B cell (primary cell): ENCODE measurements around the gene JUNB. TPM values are rescaled to one million over a fixed set of nuclear protein-coding genes. Genes with fewer than 3 reads are reported as not detected.

Experiments
- ATAC-seq: fragments of 200-7000 bp; cut with Tn5 transposase; one replicate; pipeline ENCODE4 v1.10.0; 2021; ENCODE audit warnings: low read depth, mild to moderate bottlenecking, moderate number of reproducible peaks, moderate library complexity
- CTCF ChIA-PET: fragments of 350-600 bp; sonication (Branson Sonifier 250); formaldehyde crosslinking; loops from one replicate; lab custom pipeline; 2021; ENCODE audit warnings: antibody characterized with exemption, inconsistent platforms; lab: Charles Lee
- POLR2A ChIA-PET: fragments of 350-600 bp; sonication (Branson Sonifier 250); formaldehyde crosslinking; loops from one replicate; lab custom pipeline; 2021; ENCODE audit warnings: antibody characterized with exemption; lab: Charles Lee
- DNase-seq: peaks from one replicate; pipeline ENCODE4 v3.0.0; 2013
- H2AFZ ChIP-seq: 2 replicates; pipeline ENCODE4 v1.6.1; 2012; ENCODE audit warnings: mild to moderate bottlenecking, low read depth, low read length; ENCODE audit not compliant: insufficient read depth, poor library complexity, severe bottlenecking
- H3K27ac ChIP-seq, 2 donors: 1 replicate in 1 of 2; 2 replicates in 1 of 2; pipeline ENCODE4 v1.5.1; 2012 to 2013; ENCODE audit warnings: low read length in 2 of 2, mild to moderate bottlenecking in 2 of 2, moderate library complexity in 1 of 2
- H3K27me3 ChIP-seq, 4 experiments: fragments of 200-600 bp in 1 of 4; sonication (generic) in 1 of 4; replicated peaks in 1 of 4; 1 replicate in 2 of 4; 2 replicates in 2 of 4; pipeline versions ENCODE4 v1.6.1 to v1.7.0; 2013 to 2016; ENCODE audit warnings: low read length in 3 of 4, mild to moderate bottlenecking in 2 of 4, mixed read lengths in 1 of 4, moderate library complexity in 1 of 4; ENCODE audit not compliant: insufficient read depth in 4 of 4, control insufficient read depth in 3 of 4; ENCODE audit errors: control extremely low read depth in 1 of 4
- H3K36me3 ChIP-seq, 2 experiments: replicated peaks in 1 of 2; 1 replicate in 1 of 2; 2 replicates in 1 of 2; pipeline versions ENCODE4 v1.6.1 to v1.7.1; 2013; ENCODE audit warnings: low read length in 1 of 2; ENCODE audit not compliant: insufficient read depth in 2 of 2, control insufficient read depth in 1 of 2; ENCODE audit errors: control extremely low read depth in 1 of 2, extremely low read depth in 1 of 2
- H3K4me1 ChIP-seq, 2 donors: fragments of 200-600 bp in 1 of 2; sonication (generic) in 1 of 2; 1 replicate in 1 of 2; 2 replicates in 1 of 2; pipeline versions ENCODE4 v1.5.1 to v1.6.1; 2013 to 2017; ENCODE audit warnings: low read length in 2 of 2; ENCODE audit not compliant: control insufficient read depth in 2 of 2, insufficient read depth in 2 of 2
- H3K4me2 ChIP-seq: replicated peaks from 2 replicates; pipeline ENCODE3; 2012; ENCODE audit warnings: mild to moderate bottlenecking, low read depth, low read length; ENCODE audit not compliant: poor library complexity, severe bottlenecking
- H3K4me3 ChIP-seq, 5 experiments: fragments of 200-600 bp in 1 of 5; sonication (generic) in 1 of 5; 1 replicate in 3 of 5; 2 replicates in 2 of 5; pipeline versions ENCODE4 v1.5.1 to v1.7.0; 2011 to 2016; ENCODE audit warnings: low read length in 4 of 5, mild to moderate bottlenecking in 4 of 5, low read depth in 2 of 5, control low read depth in 1 of 5, moderate library complexity in 1 of 5; ENCODE audit not compliant: insufficient read depth in 1 of 5; ENCODE audit errors: control extremely low read depth in 1 of 5, extremely low read depth in 1 of 5
- H3K79me2 ChIP-seq: fragments of 200-600 bp; sonication (generic); one replicate; pipeline ENCODE4 v1.6.0; 2016; ENCODE audit warnings: low read length; ENCODE audit not compliant: control insufficient read depth, insufficient read depth
- H3K9ac ChIP-seq: fragments of 200-600 bp; sonication (generic); 2 replicates; pipeline ENCODE4 v1.6.1; 2017; ENCODE audit warnings: mild to moderate bottlenecking, low read length, moderate library complexity
- H3K9me3 ChIP-seq, 3 donors: one replicate each; pipeline versions ENCODE4 v1.6.1 to v1.7.1; 2013; ENCODE audit warnings: low read length in 2 of 3; ENCODE audit not compliant: control insufficient read depth in 2 of 3, insufficient read depth in 1 of 3; ENCODE audit errors: control extremely low read depth in 1 of 3
- H4K20me1 ChIP-seq: 2 replicates; pipeline ENCODE4 v1.6.0; 2012; ENCODE audit warnings: mild to moderate bottlenecking, low read length; ENCODE audit not compliant: insufficient read depth, control insufficient read depth, poor library complexity, severe bottlenecking
- H3K27ac Mint-ChIP-seq: one replicate; pipeline ENCODE4 v1.8.0; 2021; ENCODE audit warnings: mixed read lengths
- H3K27me3 Mint-ChIP-seq: one replicate; pipeline ENCODE4 v1.8.0; 2021; ENCODE audit warnings: mixed read lengths
- H3K4me1 Mint-ChIP-seq: one replicate; pipeline ENCODE4 v1.8.0; 2021; ENCODE audit warnings: mixed read lengths
- H3K4me3 Mint-ChIP-seq: one replicate; pipeline ENCODE4 v1.8.0; 2021; ENCODE audit warnings: mixed read lengths
- H3K9me3 Mint-ChIP-seq: one replicate; pipeline ENCODE4 v1.8.0; 2022; ENCODE audit warnings: mixed read lengths; ENCODE audit not compliant: insufficient read depth
- CTCF ChIP-seq: fragments of 200-600 bp; IDR thresholded peaks from one replicate; pipeline ENCODE4 v1.8.0; 2022; ENCODE audit warnings: antibody characterized with exemption, mild to moderate bottlenecking
- EZH2 ChIP-seq: IDR thresholded peaks from 2 replicates; pipeline ENCODE4 v1.6.1; 2012; ENCODE audit warnings: borderline replicate concordance, low read depth, mild to moderate bottlenecking, moderate library complexity, low read length; ENCODE audit not compliant: insufficient read depth, poor library complexity, severe bottlenecking
- WGBS: methylation state at CpG from one replicate; pipeline ENCODE4 v1.1.5; 2013; ENCODE audit warnings: missing lambda C conversion rate; ENCODE audit not compliant: insufficient coverage; 5-methylcytosine and 5-hydroxymethylcytosine counted together
- intact Hi-C: fragments of 100-400 bp; cut with micrococcal nuclease; formaldehyde crosslinking; loops from one replicate; pipeline ENCODE4 v1.10.0; 2022
- polyA plus RNA-seq: library from polyadenylated mRNA; depleted of rRNA; stranded (reverse); fragments of >200 nt; gene quantifications from 2 replicates; pipeline ENCODE4 v1.2.3, GENCODE V29; 2012
- total RNA-seq, 2 donors: library from RNA; stranded (reverse); fragments of 120-200 nt in 1 of 2; gene quantifications; 1 replicate in 1 of 2; 2 replicates in 1 of 2; pipeline versions ENCODE4 v1.2.3 to v1.2.4, GENCODE V29; 2013 to 2022

The JUNB gene
- total and polyA plus RNA-seq, 2 donors (not counting 1 experiment from before 2014, with no cell fraction given) = 206 to 4,055 TPM

DNA sequence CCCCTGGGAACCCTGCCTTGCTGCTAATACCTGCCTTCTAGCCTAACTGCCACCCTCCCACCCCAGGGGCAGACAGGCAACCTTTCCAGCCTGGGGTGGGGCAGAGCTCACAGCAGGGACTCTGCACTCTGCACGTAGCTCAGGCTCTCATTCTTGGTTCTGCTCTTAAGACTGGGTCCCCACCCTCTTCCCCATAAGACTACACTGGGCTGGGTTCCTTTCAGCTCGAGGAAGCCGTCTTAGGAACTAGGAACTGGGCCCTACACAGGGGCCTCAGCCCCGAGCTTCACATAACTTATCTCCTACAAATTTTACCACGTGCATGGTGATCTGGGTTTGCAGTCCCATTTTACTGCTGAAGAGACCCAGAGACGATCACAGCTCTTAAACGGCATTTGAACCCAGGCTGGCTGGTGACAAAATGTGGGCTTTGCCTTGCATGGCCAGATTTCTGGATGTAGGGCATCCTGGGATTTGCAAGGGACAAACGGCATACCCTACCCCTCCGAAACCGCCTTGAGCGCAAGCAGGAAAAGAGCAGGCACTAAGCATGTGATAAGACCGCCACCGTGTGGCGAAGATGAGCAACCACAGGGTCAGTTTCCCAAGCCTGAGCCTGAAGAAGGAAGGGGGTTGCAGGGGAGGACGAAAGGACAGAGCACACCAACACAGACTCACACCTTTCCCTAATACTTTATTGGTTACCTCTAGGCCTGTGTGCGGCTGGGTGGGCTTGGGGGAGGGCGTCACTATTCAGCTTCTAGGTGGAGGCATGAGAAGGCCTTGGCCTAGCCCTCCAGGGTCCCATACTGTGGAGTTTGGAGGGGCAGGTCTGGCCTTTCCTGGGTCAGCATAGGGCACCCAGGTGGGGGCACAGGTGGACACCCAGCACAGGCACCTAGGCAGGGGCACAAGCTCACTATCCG, 5.1 kb downstream of the JUNB start:
- peak overlapping the region; percentile 34 for H3K9ac ChIP-seq
- H3K79me2 ChIP-seq = peaks cover 29% of the 10 kb centered on the region
- H3K27ac ChIP-seq = peak overlapping the region; percentile 3 to 57
- Mint-ChIP-seq H3K27me3 (no peaks in the 10 kb centered on the region), H3K27ac (peak overlapping the region; percentile 88), H3K9me3 (no peaks in the 10 kb centered on the region), H3K4me1 (peaks cover 28% of the 10 kb centered on the region), H3K4me3 (peak overlapping the region; percentile 87)
- H4K20me1 ChIP-seq = peaks cover 18% of the 10 kb centered on the region
- no peaks in the 10 kb centered on the region for H3K27me3 ChIP-seq
- H2AFZ ChIP-seq = peak overlapping the region; percentile 18
- H3K4me1 ChIP-seq = peaks cover 32 to 39% of the 10 kb centered on the region in 2 donors
- peak overlapping the region; percentile 81 for H3K4me2 ChIP-seq
- TF ChIP-seq CTCF (peak; percentile 96), EZH2 (no peak)
- H3K4me3 ChIP-seq = peak overlapping the region in 4 of 5 experiments; percentile 14 to 52 (median 34)
- ATAC-seq (no peak), DNase-seq (peak; percentile 89)
- no peaks in the 10 kb centered on the region for H3K9me3 ChIP-seq
- ChIA-PET CTCF (interaction anchor here (0.7 to 17.9 kb wide), 28 partner anchors 10 to 300 kb away, joined by 3 to 1147 read pairs (median 4); partner anchors contain the start of genes DHPS, GET3, HOOK2 and RNASEH2A), POLR2A (interaction anchor here (0.5 to 6.8 kb wide), 11 partner anchors 10 to 94 kb away, joined by 4 to 233 read pairs (median 5); partner anchors contain the start of genes GCDH, HOOK2 and RNASEH2A)
- 10% methylated on average over 15 of the region's 18 CpGs for WGBS
- peaks cover 0 to 7% of the 10 kb centered on the region in 2 experiments for H3K36me3 ChIP-seq
- intact Hi-C loops = loop anchor here (1.0 to 2.0 kb wide), 5 partner anchors 10 to 50 kb away; partner anchors contain the start of gene RNASEH2A
